SH-SY5Y (cell line): ENCODE measurements around the gene NAALADL2.

Experiments
- GATA2 ChIP-seq: IDR thresholded peaks from 2 replicates; pipeline ENCODE4 v1.6.1; 2011; ENCODE audit warnings: mild to moderate bottlenecking, low read depth, low read length
- GATA3 ChIP-seq: IDR thresholded peaks from 2 replicates; pipeline ENCODE4 v1.6.1; 2011; ENCODE audit warnings: low read depth, mild to moderate bottlenecking, low read length, moderate library complexity

- TF ChIP-seq GATA2 (no peak), GATA3 (no peak)
Measured at GRCh38 chr3:174846055-174846454, 13.1 kb upstream of the NAALADL2 start.
